G401.6 (cell line): ENCODE measurements around the gene ARL1.
"Not testable (repeated sequence)": the region's sequence is repeated elsewhere in the genome, so short reads cannot be mapped to it uniquely, and the experiment has no call there.

Experiments used
- FAIRE-seq: peaks from 2 replicates; lab custom pipeline; 2012; peaks lifted over from hg19 to GRCh38; lab: Jason Lieb, UNC

The ARL1 gene

DNA sequence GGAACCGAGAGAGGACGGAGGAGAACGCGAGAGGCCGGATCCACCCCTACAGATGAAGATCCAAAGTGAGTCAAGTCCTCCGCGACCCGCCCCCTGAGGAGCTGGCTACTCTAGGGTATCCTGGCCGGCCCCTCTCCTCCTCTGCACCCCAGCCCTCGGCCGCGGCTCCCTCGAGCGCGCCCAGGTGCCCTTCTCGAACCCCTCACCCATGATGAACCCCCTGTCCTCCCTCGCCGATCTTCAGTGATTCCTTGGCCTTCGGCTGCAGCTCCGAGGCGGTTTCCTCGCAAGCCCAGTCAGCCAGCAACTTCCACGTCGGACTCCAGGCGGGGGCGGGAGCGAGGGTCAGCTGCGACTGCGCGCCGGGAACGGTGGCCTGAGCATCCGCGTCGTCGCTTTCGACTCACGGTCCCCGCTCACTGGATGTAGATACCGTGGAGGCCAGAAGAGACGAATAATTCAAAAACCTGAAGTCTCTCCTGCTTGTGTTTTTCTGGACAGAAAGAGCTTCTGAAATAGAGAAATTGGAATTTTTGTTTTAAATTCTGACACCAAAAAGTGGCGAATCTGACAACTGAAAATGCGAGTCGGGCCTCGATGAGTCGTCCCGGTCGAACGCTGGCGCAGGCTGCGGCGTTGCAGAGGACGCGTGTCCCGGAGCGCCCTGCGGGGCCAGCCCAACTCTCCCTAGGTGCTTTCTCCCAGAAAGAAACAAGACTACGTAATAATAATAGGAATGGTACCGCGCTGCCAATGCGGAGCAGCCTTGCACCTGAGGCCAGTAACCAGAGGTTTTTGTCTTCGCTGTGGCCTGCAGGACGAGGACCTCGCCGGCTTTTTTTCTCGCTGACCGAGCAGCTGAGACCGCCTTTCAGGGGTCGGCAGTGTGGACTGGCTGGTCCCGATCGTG, at the start of gene ARL1:
TSS of gene ARL1 (minus strand) at position 337 of the 910 bp plus-strand sequence. CDS start at position 210, 127 bp downstream.
- peak; percentile 6 for FAIRE-seq

DNA sequence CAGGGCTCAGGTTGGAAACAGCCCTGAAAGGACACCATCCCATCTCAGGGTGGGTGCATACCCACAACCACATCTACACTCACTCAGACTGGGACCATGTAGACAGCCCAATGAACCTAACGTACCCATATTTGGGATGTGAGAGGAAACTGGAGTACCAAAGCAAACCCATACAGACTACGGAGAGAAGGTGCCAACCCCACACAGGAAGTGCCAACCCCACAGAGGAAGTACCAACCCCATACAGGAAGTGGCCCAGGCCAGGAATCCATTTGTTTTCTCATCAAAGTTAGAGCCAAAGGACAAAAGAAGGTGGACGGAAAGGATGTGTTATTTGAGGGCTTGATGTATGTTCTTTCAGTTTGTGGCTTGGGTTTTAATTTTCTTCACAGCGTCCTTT, 48.1 kb upstream of the ARL1 start:
- FAIRE-seq = no peak

- FAIRE-seq = no peak
These were observed 34.1 kb upstream of the ARL1 start for GRCh38 chr12:101441461-101442224.

- FAIRE-seq = no peak
These were observed 31.7 kb upstream of the ARL1 start for GRCh38 chr12:101439236-101439635.

- no peak for FAIRE-seq
These were observed 28.6 kb upstream of the ARL1 start for GRCh38 chr12:101436136-101436535.

DNA sequence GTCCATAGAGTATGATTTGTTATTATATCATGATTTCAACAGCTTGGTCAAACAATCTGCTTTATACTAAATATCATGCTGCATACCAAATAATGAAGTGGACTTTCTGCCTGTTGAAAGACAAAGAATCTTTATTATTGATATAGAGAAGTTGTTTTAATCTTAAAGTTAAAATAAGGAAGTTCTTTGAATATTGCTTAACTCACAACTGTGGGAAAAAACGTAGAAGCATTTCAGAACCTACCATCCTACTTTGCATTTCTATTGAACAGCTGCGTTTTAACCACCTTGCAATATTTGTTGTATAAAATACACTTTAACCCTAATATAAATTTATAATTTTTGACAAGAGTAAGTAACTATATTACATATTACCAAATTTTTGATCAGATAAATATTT, 22.9 kb upstream of the ARL1 start:
- FAIRE-seq = no peak

- no peak for FAIRE-seq
These were observed 17.0 kb upstream of the ARL1 start for GRCh38 chr12:101424620-101425019.

DNA sequence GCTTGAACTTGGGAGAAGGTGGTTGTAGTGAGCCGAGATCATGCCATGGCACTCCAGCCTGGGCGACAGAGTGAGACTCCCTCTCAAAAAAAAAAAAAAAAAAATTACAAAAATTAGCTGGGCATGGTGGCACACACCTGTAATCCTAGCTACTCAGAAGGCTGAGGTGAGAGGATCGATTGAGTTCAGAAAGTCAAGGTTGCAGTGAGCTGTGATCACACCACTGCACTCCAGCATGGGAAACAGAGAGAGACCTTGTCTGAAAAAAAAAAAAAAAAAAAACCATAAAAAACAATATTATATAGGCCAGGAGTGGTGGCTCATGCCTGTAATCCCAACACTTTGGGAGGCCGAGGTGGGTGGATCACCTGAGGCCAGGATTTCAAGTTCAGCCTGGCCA, 14.5 kb upstream of the ARL1 start:
- not testable (repeated sequence) for FAIRE-seq

DNA sequence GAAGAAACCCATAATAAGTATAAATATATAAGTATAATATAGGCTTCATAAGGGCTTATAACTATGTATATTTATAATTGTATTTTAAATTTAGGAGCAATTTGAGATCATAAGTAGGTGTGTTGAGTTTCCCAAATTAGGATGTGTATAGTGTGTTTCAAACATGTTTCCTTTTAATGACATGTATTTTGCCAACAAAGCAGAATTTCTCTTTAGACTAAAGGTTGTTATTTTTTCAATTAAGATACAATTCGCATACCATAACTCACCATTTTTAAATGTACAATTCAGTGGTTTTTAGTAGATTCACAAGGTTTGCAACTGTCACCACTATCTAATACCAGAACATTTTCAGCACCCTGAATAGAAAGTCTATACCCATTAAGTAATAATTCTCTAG, 7.7 kb upstream of the ARL1 start:
- no peak for FAIRE-seq

- peak; percentile 96 for FAIRE-seq
These were observed 7.1 kb upstream of the ARL1 start for GRCh38 chr12:101414533-101415119.

- not testable (repeated sequence) for FAIRE-seq
These were observed 2.6 kb upstream of the ARL1 start for GRCh38 chr12:101410169-101410568.

DNA sequence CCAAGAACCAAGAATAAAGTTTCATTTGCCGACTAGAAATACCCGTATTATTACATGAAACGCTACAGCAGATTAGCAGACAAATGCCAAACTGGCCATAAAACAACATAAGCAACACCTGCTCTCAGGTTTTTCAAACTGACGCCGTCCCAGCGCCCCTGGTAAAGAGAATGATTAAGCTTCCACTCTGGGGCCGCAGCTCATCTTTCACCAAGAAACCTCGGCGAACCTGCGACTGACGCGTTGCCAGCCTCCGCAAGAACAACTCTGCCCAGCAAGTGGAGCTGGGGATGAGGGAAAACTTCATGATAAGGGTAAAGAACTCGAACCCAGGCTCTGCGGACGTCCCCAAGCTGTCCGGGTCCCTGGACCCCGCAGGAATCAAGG, 530 bp downstream of the ARL1 start:
- no peak for FAIRE-seq

GRCh38 chr12:101391181-101391580, 16.4 kb downstream of the ARL1 start:
- FAIRE-seq = not testable (repeated sequence)

DNA sequence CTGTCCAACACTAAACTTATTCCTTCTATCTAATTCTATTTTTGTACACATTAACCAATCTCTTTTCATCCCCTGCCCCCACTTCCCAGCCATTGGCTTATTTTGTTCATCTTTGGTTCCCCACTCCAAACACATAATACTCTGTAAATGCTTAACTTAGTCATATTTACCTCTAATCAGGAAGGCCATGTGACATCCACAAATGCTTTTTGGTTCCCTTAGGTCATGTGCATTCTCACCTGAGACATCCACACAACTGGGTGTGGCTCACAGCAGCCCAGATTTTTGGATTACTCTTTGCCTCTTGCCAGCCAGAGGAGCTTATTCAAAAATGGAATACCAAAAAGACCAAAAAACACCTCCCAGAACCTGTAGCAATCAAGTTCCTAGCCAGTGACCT, 28.4 kb downstream of the ARL1 start:
- no peak for FAIRE-seq

- FAIRE-seq = no peak
These were observed 32.0 kb downstream of the ARL1 start for GRCh38 chr12:101375573-101375972.

GRCh38 chr12:101372431-101372830, 35.1 kb downstream of the ARL1 start:
- no peak for FAIRE-seq

- no peak for FAIRE-seq
These were observed 39.6 kb downstream of the ARL1 start for GRCh38 chr12:101368016-101368415.

DNA sequence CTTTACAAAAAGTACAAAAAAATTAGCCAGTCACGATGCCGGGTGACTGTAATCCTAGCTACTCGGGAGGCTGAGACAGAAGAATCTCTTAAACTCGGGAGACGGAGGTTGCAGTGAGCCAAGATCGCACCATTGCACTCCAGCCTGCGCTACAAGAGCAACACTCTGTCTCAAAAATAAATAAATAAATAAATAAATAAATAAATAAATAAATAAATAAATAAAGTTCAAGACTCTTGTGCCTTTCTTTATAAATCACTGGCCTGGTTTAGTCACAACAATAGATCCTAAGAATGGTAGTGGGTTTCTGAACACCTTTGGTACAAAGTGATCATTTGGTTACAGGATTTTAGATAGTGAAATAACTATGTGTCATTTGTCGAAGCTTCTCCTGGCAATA, 46.1 kb downstream of the ARL1 start:
- FAIRE-seq = no peak

- FAIRE-seq = no peak
These were observed 50.8 kb downstream of the ARL1 start for GRCh38 chr12:101356794-101357193.

DNA sequence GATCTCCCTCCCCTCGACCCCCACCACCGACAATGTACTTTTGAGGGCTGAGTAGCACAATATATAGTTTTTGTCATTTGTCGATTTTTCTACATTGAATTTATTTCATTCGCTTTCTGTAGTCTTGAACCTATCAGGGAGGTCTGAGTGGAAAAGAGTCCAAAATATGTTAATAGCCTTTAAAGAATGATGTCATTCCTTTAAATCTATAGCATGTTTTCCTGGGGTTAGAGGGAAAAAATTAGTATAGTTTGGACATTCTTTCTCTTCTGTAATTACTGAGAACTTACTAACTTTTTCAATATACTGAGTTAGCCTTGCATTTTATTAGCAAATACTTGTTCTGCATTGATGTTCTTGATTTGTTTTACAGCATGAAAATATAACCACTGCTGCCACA, 55.9 kb downstream of the ARL1 start:
- no peak for FAIRE-seq

DNA sequence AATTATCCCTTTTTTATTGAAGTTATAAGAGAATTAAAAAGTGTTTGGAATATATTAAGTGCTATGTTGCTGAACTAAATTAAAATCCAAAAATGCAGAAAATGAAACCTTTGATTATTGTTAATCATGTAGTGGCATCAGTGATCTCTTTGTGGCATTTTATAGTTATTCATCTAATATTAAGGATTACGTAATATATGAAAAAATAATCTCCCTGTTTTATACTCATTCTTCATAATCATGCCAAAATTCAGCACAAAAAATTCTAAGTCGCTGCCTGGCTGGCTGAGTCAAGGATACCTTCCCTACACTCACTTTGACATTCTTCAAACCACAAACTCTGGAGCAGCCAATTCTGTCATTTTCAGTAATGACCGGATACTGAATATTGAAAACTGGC, 63.7 kb downstream of the ARL1 start:
- no peak for FAIRE-seq
